ENCODE results near the gene DNAH11.

DNA sequence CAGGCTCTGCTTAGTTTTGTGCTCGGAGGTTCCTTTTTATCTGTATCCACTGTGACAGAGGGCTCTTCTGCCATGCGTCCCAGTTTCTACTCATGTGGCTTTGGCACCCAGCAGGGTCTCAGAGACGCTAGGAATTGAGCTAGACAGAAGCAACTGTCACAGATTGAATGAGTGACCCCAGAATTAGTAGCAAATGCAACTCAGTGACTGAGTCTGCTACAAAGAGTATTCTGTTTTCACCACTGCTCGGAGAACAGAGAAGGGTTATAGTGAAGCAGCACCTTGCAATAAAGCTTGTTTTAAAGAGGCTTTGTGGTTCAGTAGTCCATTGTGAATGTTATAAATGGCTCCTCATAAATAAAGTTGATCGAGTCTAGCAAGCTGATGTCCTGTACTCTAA lies 113.2 kb downstream of the DNAH11 start:
- no peak for TF ChIP-seq POLR2A (IDR thresholded peaks at IDR 0.05)
- TF ChIP-seq, protein P1, sequence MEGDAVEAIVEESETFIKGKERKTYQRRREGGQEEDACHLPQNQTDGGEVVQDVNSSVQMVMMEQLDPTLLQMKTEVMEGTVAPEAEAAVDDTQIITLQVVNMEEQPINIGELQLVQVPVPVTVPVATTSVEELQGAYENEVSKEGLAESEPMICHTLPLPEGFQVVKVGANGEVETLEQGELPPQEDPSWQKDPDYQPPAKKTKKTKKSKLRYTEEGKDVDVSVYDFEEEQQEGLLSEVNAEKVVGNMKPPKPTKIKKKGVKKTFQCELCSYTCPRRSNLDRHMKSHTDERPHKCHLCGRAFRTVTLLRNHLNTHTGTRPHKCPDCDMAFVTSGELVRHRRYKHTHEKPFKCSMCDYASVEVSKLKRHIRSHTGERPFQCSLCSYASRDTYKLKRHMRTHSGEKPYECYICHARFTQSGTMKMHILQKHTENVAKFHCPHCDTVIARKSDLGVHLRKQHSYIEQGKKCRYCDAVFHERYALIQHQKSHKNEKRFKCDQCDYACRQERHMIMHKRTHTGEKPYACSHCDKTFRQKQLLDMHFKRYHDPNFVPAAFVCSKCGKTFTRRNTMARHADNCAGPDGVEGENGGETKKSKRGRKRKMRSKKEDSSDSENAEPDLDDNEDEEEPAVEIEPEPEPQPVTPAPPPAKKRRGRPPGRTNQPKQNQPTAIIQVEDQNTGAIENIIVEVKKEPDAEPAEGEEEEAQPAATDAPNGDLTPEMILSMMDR (IDR thresholded peaks at IDR 0.05), result no peak

Measured in testis (tissue), 2 donors.